Neural cell (in vitro differentiated cells): ENCODE data around the gene PRKAB2.

Experiments
- CTCF ChIP-seq: fragments of 450-650 bp; IDR thresholded peaks from 2 replicates; pipeline ENCODE4 v1.5.1; 2014; ENCODE audit warnings: antibody characterized with exemption, mild to moderate bottlenecking, moderate library complexity; ENCODE audit not compliant: poor library complexity, severe bottlenecking
- POLR2AphosphoS5 ChIP-seq: IDR thresholded peaks from 2 replicates; pipeline ENCODE4 v1.6.1; 2012
- RAD21 ChIP-seq: fragments of 450-650 bp; conservative IDR thresholded peaks from 2 replicates; pipeline ENCODE4 v1.6.1; 2014; ENCODE audit warnings: antibody characterized with exemption, mild to moderate bottlenecking, moderate library complexity
- TAF1 ChIP-seq: IDR thresholded peaks from 2 replicates; pipeline ENCODE4 v1.6.1; 2012; ENCODE audit warnings: low read depth

GRCh38 chr1:147168626-147169058, 3.6 kb downstream of the PRKAB2 start:
- no peak for TF ChIP-seq CTCF
- TF ChIP-seq TAF1, result no peak
- TF ChIP-seq POLR2AphosphoS5, result no peak
- TF ChIP-seq RAD21, result no peak
